Coronary artery (tissue), 2 donors: ENCODE measurements around the gene CEP126.

Experiments used
- DNase-seq: peaks from one replicate; pipeline ENCODE4 v3.0.0-alpha.2; 2017; ENCODE audit warnings: low spot score
- H3K27ac ChIP-seq, 2 donors: fragments of 200-600 bp; sonication (generic); one replicate each; pipeline ENCODE4 v1.5.1; 2016 to 2019
- H3K4me3 ChIP-seq: fragments of 200-600 bp; sonication (generic); 2 replicates; pipeline ENCODE4 v1.5.1; 2016; ENCODE audit warnings: mild to moderate bottlenecking, moderate library complexity
- CTCF ChIP-seq: fragments of 200-600 bp; sonication (generic); IDR thresholded peaks from one replicate; pipeline ENCODE4 v1.5.1; 2019; ENCODE audit warnings: antibody characterized with exemption

The CEP126 gene

GRCh38 chr11:101923554-101923953 lies 8.7 kb downstream of the CEP126 start:
- no peak for DNase-seq
- Histone ChIP-seq H3K4me3 (no peak overlapping the region), H3K27ac (no peak overlapping the region)
- TF ChIP-seq CTCF, result no peak

GRCh38 chr11:101929294-101929915 lies 14.6 kb downstream of the CEP126 start:
- no peak for DNase-seq

GRCh38 chr11:101931692-101932091 lies 16.9 kb downstream of the CEP126 start:
- TF ChIP-seq CTCF, result no peak
- no peak for DNase-seq
- Histone ChIP-seq H3K27ac (no peak overlapping the region), H3K4me3 (no peak overlapping the region)

More at GRCh38 chr11:101929294-101929915, 14.6 kb downstream of the CEP126 start:
- Histone ChIP-seq H3K4me3 (no peak overlapping the region), H3K27ac (no peak overlapping the region)
- TF ChIP-seq CTCF, result no peak

GRCh38 chr11:101940901-101941520 lies 26.2 kb downstream of the CEP126 start:
- no peak overlapping the region for H3K27ac ChIP-seq
- DNase-seq, result no peak
- no peak overlapping the region for H3K4me3 ChIP-seq
- no peak for TF ChIP-seq CTCF

- Histone ChIP-seq H3K27ac (no peak overlapping the region), H3K4me3 (no peak overlapping the region)
- no peak for TF ChIP-seq CTCF
- no peak for DNase-seq
Measured at GRCh38 chr11:101944923-101945322, 30.1 kb downstream of the CEP126 start.

GRCh38 chr11:101945448-101945847 lies 30.6 kb downstream of the CEP126 start:
- no peak for DNase-seq
- TF ChIP-seq CTCF, result no peak
- H3K4me3 ChIP-seq, result no peak overlapping the region
- no peak overlapping the region for H3K27ac ChIP-seq

- H3K27ac ChIP-seq, result no peak overlapping the region
- no peak for TF ChIP-seq CTCF
- no peak for DNase-seq
- no peak overlapping the region for H3K4me3 ChIP-seq
Measured at GRCh38 chr11:101949680-101950220, 34.9 kb downstream of the CEP126 start.
